Smooth muscle cell (in vitro differentiated cells): Measurements from ENCODE around the gene KDM7A. TPM values are rescaled to one million over a fixed set of nuclear protein-coding genes. Genes with fewer than 3 reads are reported as not detected.

ENCODE experiments used
- DNase-seq: peaks from one replicate; lab custom pipeline; 2025; ENCODE audit not compliant: unreplicated experiment; lab: John Stamatoyannopoulos, UW
- H2AFZ ChIP-seq: fragments of 200-600 bp; sonication (generic); 2 replicates; pipeline ENCODE4 v1.6.0; 2016; ENCODE audit warnings: antibody characterized with exemption, low read depth, mild to moderate bottlenecking
- H3F3A ChIP-seq: fragments of 200-600 bp; sonication (generic); 2 replicates; pipeline ENCODE4 v1.6.0; 2017; ENCODE audit warnings: antibody characterized with exemption, low read depth
- H3K27ac ChIP-seq: fragments of 200-600 bp; sonication (generic); 2 replicates; pipeline ENCODE4 v1.5.1; 2016; ENCODE audit warnings: low read depth, mild to moderate bottlenecking
- H3K27me3 ChIP-seq: fragments of 200-600 bp; sonication (generic); 2 replicates; pipeline ENCODE4 v1.6.1; 2016; ENCODE audit warnings: low read depth, mild to moderate bottlenecking
- H3K36me3 ChIP-seq: fragments of 200-600 bp; sonication (generic); 2 replicates; pipeline ENCODE4 v1.5.1; 2016; ENCODE audit warnings: low read depth
- H3K4me1 ChIP-seq: fragments of 200-600 bp; sonication (generic); 2 replicates; pipeline ENCODE4 v1.5.1; 2016; ENCODE audit warnings: low read depth
- H3K4me2 ChIP-seq: fragments of 200-600 bp; sonication (generic); 2 replicates; pipeline ENCODE4 v1.6.0; 2016; ENCODE audit warnings: mild to moderate bottlenecking
- H3K4me3 ChIP-seq: fragments of 200-600 bp; sonication (generic); 2 replicates; pipeline ENCODE4 v1.5.1; 2016; ENCODE audit warnings: mild to moderate bottlenecking
- H3K79me2 ChIP-seq: fragments of 200-600 bp; sonication (generic); 2 replicates; pipeline ENCODE4 v1.6.0; 2016; ENCODE audit warnings: low read depth, mild to moderate bottlenecking
- H3K9ac ChIP-seq: fragments of 200-600 bp; sonication (generic); 2 replicates; pipeline ENCODE4 v1.6.0; 2016; ENCODE audit warnings: low read depth
- H3K9me3 ChIP-seq: fragments of 200-600 bp; sonication (generic); replicated peaks from 2 replicates; pipeline ENCODE4 v1.5.1; 2016; ENCODE audit warnings: low read depth
- H4K20me1 ChIP-seq: fragments of 200-600 bp; sonication (generic); 2 replicates; pipeline ENCODE4 v1.6.0; 2016; ENCODE audit warnings: low read depth
- CTCF ChIP-seq: fragments of 200-600 bp; sonication (generic); IDR thresholded peaks from 2 replicates; pipeline ENCODE4 v1.5.1; 2017; ENCODE audit warnings: borderline replicate concordance, mild to moderate bottlenecking, antibody characterized with exemption; ENCODE audit not compliant: insufficient read depth, poor library complexity, severe bottlenecking
- WGBS: methylation state at CpG from one replicate; pipeline ENCODE4 v1.1.7; 2016; ENCODE audit warnings: low lambda C conversion rate; 5-methylcytosine and 5-hydroxymethylcytosine counted together
- polyA plus RNA-seq: library from polyadenylated mRNA; unstranded; fragments of >200 nt; fragmentation: Nextera tagmentation; extraction: Ambion mirVana; gene quantifications from 2 replicates; pipeline ENCODE4 v1.2.1, GENCODE V29; 2016
- total RNA-seq: library from RNA; depleted of rRNA; stranded (reverse); fragments of >200 nt; gene quantifications from 2 replicates; pipeline ENCODE4 v1.2.3, GENCODE V29; 2014

Gene KDM7A
- total and polyA plus RNA-seq, 2 experiments from 2014 or later, result 0.88 to 17.3 TPM

- Histone ChIP-seq H4K20me1 (no peaks in the 10 kb centered on the region), H3K79me2 (no peaks in the 10 kb centered on the region), H3F3A (no peaks in the 10 kb centered on the region), H3K9ac (no peak overlapping the region), H3K4me1 (no peaks in the 10 kb centered on the region), H2AFZ (no peak overlapping the region), H3K27ac (no peak overlapping the region), H3K4me3 (no peak overlapping the region), H3K4me2 (no peak overlapping the region), H3K36me3 (no peaks in the 10 kb centered on the region), H3K9me3 (no peaks in the 10 kb centered on the region), H3K27me3 (no peaks in the 10 kb centered on the region)
- DNase-seq, result no peak
- 87% methylated on average over 9 of the region's 9 CpGs for WGBS
- TF ChIP-seq CTCF, result no peak
These were observed 20.6 kb upstream of the KDM7A start for GRCh38 chr7:140197218-140197890.

- WGBS, result 57% methylated on average over 10 of the region's 10 CpGs
These were observed 19.8 kb upstream of the KDM7A start for GRCh38 chr7:140196361-140197217.

GRCh38 chr7:140195859-140196258, 19.1 kb upstream of the KDM7A start:
- no peak overlapping the region for H3K27ac ChIP-seq

More at GRCh38 chr7:140196361-140197217, 19.8 kb upstream of the KDM7A start:
- TF ChIP-seq CTCF, result no peak
- Histone ChIP-seq H3K27me3 (no peaks in the 10 kb centered on the region), H3K4me2 (no peak overlapping the region), H3K9ac (no peak overlapping the region), H4K20me1 (no peaks in the 10 kb centered on the region), H3K4me1 (no peaks in the 10 kb centered on the region), H3K4me3 (no peak overlapping the region), H3F3A (no peaks in the 10 kb centered on the region), H2AFZ (no peak overlapping the region), H3K79me2 (no peaks in the 10 kb centered on the region), H3K27ac (no peak overlapping the region), H3K36me3 (no peaks in the 10 kb centered on the region), H3K9me3 (no peaks in the 10 kb centered on the region)
- no peak for DNase-seq

More at GRCh38 chr7:140195859-140196258, 19.1 kb upstream of the KDM7A start:
- no peak for DNase-seq
- Histone ChIP-seq H3K9me3 (no peaks in the 10 kb centered on the region), H3K36me3 (no peaks in the 10 kb centered on the region), H3K79me2 (no peaks in the 10 kb centered on the region), H4K20me1 (no peaks in the 10 kb centered on the region), H3K27me3 (no peaks in the 10 kb centered on the region), H3K4me1 (no peaks in the 10 kb centered on the region), H3K9ac (no peak overlapping the region), H3K4me3 (no peak overlapping the region), H3F3A (no peaks in the 10 kb centered on the region), H2AFZ (no peak overlapping the region), H3K4me2 (no peak overlapping the region)
- TF ChIP-seq CTCF, result no peak
- 100% methylated on average over 1 of the region's 1 CpG for WGBS
